HepG2 (cell line): ENCODE data around the gene MAJIN. TPM values are rescaled to one million over a fixed set of nuclear protein-coding genes. Genes with fewer than 3 reads are reported as not detected.

ENCODE experiments used
- BCLAF1 ChIP-seq: fragments of 450-650 bp; IDR thresholded peaks from 2 replicates; pipeline ENCODE4 v1.6.1; 2017; ENCODE audit warnings: mild to moderate bottlenecking
- KLF15 ChIP-seq: sonication (generic); formaldehyde crosslinking; IDR thresholded peaks from 2 replicates; pipeline ENCODE4 v1.8.1; 2023; ENCODE audit warnings: borderline replicate concordance, mild to moderate bottlenecking, inconsistent platforms, missing genetic modification reagents, mixed read lengths
- NFIC ChIP-seq: IDR thresholded peaks from 2 replicates; pipeline ENCODE4 v1.6.1; 2012; ENCODE audit warnings: mild to moderate bottlenecking, low read length, inconsistent platforms
- PAX8 ChIP-seq: sonication (generic); formaldehyde crosslinking; IDR thresholded peaks from 2 replicates; pipeline ENCODE4 v1.8.0; 2022; ENCODE audit warnings: mild to moderate bottlenecking, missing genetic modification reagents, borderline replicate concordance
- PTBP1 ChIP-seq: fragments of 200-400 bp; formaldehyde crosslinking; IDR thresholded peaks from 2 replicates; pipeline ENCODE4 v1.6.1; 2018; ENCODE audit warnings: low read length, low read depth; ENCODE audit not compliant: poor library complexity, severe bottlenecking
- RARA ChIP-seq: IDR thresholded peaks from 2 replicates; pipeline ENCODE4 v1.6.1; 2016; ENCODE audit warnings: missing genetic modification reagents, missing compliant biosample characterization
- RCOR2 ChIP-seq: IDR thresholded peaks from 2 replicates; pipeline ENCODE4 v1.6.1; 2016; ENCODE audit warnings: missing biosample characterization, missing genetic modification reagents
- SMC3 ChIP-seq: IDR thresholded peaks from 2 replicates; pipeline ENCODE4 v1.6.1; 2011; ENCODE audit warnings: low read length, improper control_type of control experiment
- SP5 ChIP-seq: IDR thresholded peaks from 2 replicates; pipeline ENCODE4 v1.6.1; 2016; ENCODE audit warnings: low read depth, borderline replicate concordance
- SRF ChIP-seq: IDR thresholded peaks from 2 replicates; pipeline ENCODE4 v1.6.1; 2011; ENCODE audit warnings: mild to moderate bottlenecking, low read depth, low read length, moderate library complexity
- ZFP90 ChIP-seq: sonication (generic); formaldehyde crosslinking; IDR thresholded peaks from 2 replicates; pipeline ENCODE4 v1.8.0; 2022; ENCODE audit warnings: missing genetic modification reagents, mild to moderate bottlenecking, inconsistent platforms, borderline replicate concordance
- ZNF232 ChIP-seq: sonication (generic); formaldehyde crosslinking; IDR thresholded peaks from 2 replicates; pipeline ENCODE4 v1.4.0; 2020; ENCODE audit warnings: missing genetic modification reagents, borderline replicate concordance
- ZNF350 ChIP-seq: sonication (generic); formaldehyde crosslinking; IDR thresholded peaks from 2 replicates; pipeline ENCODE4 v1.4.0; 2020; ENCODE audit warnings: mild to moderate bottlenecking, low read depth, missing genetic modification reagents, borderline replicate concordance
- ZNF44 ChIP-seq: sonication (generic); formaldehyde crosslinking; IDR thresholded peaks from 2 replicates; pipeline ENCODE4 v1.5.1; 2020; ENCODE audit warnings: mild to moderate bottlenecking, missing genetic modification reagents
- ZNF530 ChIP-seq: sonication (generic); formaldehyde crosslinking; IDR thresholded peaks from 2 replicates; pipeline ENCODE4 v1.5.0; 2020; ENCODE audit warnings: low read depth, mild to moderate bottlenecking, missing genetic modification reagents
- ZNF563 ChIP-seq: sonication (generic); formaldehyde crosslinking; IDR thresholded peaks from 2 replicates; pipeline ENCODE4 v1.8.0; 2022; ENCODE audit warnings: mild to moderate bottlenecking, moderate library complexity, missing genetic modification reagents
- ZNF569 ChIP-seq: sonication (generic); formaldehyde crosslinking; IDR thresholded peaks from 2 replicates; pipeline ENCODE4 v1.5.0; 2020; ENCODE audit warnings: mild to moderate bottlenecking, missing genetic modification reagents, moderate library complexity, borderline replicate concordance
- ZNF674 ChIP-seq: sonication (generic); formaldehyde crosslinking; IDR thresholded peaks from 2 replicates; pipeline ENCODE4 v1.5.0; 2020; ENCODE audit warnings: low read depth, mild to moderate bottlenecking, missing genetic modification reagents
- ZNF687 ChIP-seq: sonication (generic); formaldehyde crosslinking; IDR thresholded peaks from 2 replicates; pipeline ENCODE4 v1.5.1; 2020; ENCODE audit warnings: mild to moderate bottlenecking, missing genetic modification reagents, moderate library complexity
- polyA plus RNA-seq, 8 experiments: library from polyadenylated mRNA; depleted of rRNA in 3 of 8; stranded (reverse) in 7 of 8; unstranded in 1 of 8; fragments of >200 nt; fragmentation: Illumina TruSeq in 4 of 8; extraction: Trizol in 4 of 8; gene quantifications; 2 replicates each; pipeline versions ENCODE4 v1.2.1 to v1.2.3, GENCODE V29; 2011 to 2016; ENCODE audit warnings: low read depth in 4 of 8, missing spikeins in 1 of 8, mixed read lengths in 1 of 8; ENCODE audit not compliant: insufficient read depth in 1 of 8
- total RNA-seq, 5 experiments: library from RNA; depleted of rRNA; stranded (reverse); fragments of >200 nt; fragmentation: Illumina TruSeq; extraction: Trizol; gene quantifications; 2 replicates each; pipeline ENCODE4 v1.2.3, GENCODE V29; 2016; ENCODE audit warnings: low read depth in 1 of 5
- TF ChIP-seq, protein P1 (sequence below): sonication (generic); formaldehyde crosslinking; IDR thresholded peaks from 2 replicates; pipeline ENCODE4 v1.4.0; 2020; ENCODE audit warnings: missing genetic modification reagents, mild to moderate bottlenecking, borderline replicate concordance

MAJIN gene
- total and polyA plus RNA-seq, 2 of the 13 experiments (the other 11 are each of a cell fraction or from before 2014, with no cell fraction given), result not detected

- TF ChIP-seq ZNF687 (CRISPR knock-in tag), result peak; percentile 97
- no peak for TF ChIP-seq KLF15 (CRISPR knock-in tag)
- no peak for TF ChIP-seq BCLAF1
- peak; percentile 76; the same call in 1 of the 2 replicates for TF ChIP-seq ZNF563 (CRISPR knock-in tag)
- 0 out of 2 replicates have a peak, but pooled peaks have one; percentile 68 for TF ChIP-seq ZNF232 (CRISPR knock-in tag)
- peak; percentile 45; the same call in 1 of the 2 replicates for TF ChIP-seq SP5
- TF ChIP-seq ZFP90 (CRISPR knock-in tag), result peak; percentile 43
- no peak for TF ChIP-seq NFIC
- TF ChIP-seq RARA (CRISPR knock-in tag), result no peak
- no peak for TF ChIP-seq PTBP1
- no peak for TF ChIP-seq RCOR2 (CRISPR knock-in tag)
- TF ChIP-seq ZNF569 (CRISPR knock-in tag), result no peak
- TF ChIP-seq ZNF44, result peak; percentile 77; the same call in 1 of the 2 replicates
- TF ChIP-seq, protein P1, sequence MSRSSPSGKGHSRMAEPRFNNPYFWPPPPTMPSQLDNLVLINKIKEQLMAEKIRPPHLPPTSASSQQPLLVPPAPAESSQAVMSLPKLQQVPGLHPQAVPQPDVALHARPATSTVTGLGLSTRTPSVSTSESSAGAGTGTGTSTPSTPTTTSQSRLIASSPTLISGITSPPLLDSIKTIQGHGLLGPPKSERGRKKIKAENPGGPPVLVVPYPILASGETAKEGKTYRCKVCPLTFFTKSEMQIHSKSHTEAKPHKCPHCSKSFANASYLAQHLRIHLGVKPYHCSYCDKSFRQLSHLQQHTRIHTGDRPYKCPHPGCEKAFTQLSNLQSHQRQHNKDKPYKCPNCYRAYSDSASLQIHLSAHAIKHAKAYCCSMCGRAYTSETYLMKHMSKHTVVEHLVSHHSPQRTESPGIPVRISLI (CRISPR knock-in tag), result no peak
- TF ChIP-seq SMC3, result no peak
- TF ChIP-seq ZNF674 (CRISPR knock-in tag), result no peak
- TF ChIP-seq SRF, result no peak
- no peak for TF ChIP-seq ZNF530
- TF ChIP-seq ZNF350 (CRISPR knock-in tag), result peak; percentile 37; the same call in 1 of the 2 replicates
- TF ChIP-seq PAX8 (CRISPR knock-in tag), result no peak
Observed at GRCh38 chr11:64934682-64935358, 37.1 kb downstream of the MAJIN start (continued).
